GM10266 (cell line): ENCODE measurements around the gene KDM4C.

Source experiments
- DNase-seq: peaks from one replicate; pipeline ENCODE4 v3.0.0; 2012; ENCODE audit errors: extremely low spot score
- TF ChIP-seq, protein P1 (sequence below): IDR thresholded peaks from 2 replicates; pipeline ENCODE4 v1.5.1; 2012; ENCODE audit warnings: mild to moderate bottlenecking, low read depth; ENCODE audit not compliant: control insufficient read depth, insufficient read depth; ENCODE audit errors: missing control alignments

Gene KDM4C

GRCh38 chr9:6968271-6968670 lies 210.5 kb downstream of the KDM4C start:
- TF ChIP-seq, protein P1, sequence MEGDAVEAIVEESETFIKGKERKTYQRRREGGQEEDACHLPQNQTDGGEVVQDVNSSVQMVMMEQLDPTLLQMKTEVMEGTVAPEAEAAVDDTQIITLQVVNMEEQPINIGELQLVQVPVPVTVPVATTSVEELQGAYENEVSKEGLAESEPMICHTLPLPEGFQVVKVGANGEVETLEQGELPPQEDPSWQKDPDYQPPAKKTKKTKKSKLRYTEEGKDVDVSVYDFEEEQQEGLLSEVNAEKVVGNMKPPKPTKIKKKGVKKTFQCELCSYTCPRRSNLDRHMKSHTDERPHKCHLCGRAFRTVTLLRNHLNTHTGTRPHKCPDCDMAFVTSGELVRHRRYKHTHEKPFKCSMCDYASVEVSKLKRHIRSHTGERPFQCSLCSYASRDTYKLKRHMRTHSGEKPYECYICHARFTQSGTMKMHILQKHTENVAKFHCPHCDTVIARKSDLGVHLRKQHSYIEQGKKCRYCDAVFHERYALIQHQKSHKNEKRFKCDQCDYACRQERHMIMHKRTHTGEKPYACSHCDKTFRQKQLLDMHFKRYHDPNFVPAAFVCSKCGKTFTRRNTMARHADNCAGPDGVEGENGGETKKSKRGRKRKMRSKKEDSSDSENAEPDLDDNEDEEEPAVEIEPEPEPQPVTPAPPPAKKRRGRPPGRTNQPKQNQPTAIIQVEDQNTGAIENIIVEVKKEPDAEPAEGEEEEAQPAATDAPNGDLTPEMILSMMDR = no peak
- no peak for DNase-seq

GRCh38 chr9:6969805-6970204 lies 212.0 kb downstream of the KDM4C start:
- TF ChIP-seq, protein P1 = no peak
- no peak for DNase-seq

- no peak for DNase-seq
- TF ChIP-seq, protein P1 = no peak
These were observed 215.3 kb downstream of the KDM4C start for GRCh38 chr9:6973089-6973488.

DNA sequence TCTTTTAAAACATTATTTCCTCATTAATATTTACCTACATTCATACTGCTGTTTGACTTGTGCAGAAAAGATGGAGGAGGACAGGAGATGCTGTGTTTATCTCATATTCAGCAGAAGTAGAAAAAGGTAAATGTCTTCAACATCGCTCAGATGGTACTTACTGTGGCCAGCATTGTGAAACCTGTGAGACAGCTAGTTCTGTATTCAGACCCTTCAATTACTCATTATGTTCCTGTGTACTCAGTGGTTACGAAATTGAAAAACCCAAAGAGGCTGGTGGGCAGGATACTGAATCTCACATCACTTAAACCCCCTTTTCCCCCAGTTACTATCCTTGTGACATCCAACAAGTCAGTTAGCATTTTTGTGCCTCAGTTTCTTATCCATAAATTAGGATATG lies 216.0 kb downstream of the KDM4C start:
- DNase-seq = peak; percentile 61
- TF ChIP-seq, protein P1 = no peak

GRCh38 chr9:6975198-6975597 lies 217.4 kb downstream of the KDM4C start:
- no peak for DNase-seq
- TF ChIP-seq, protein P1 = no peak

DNA sequence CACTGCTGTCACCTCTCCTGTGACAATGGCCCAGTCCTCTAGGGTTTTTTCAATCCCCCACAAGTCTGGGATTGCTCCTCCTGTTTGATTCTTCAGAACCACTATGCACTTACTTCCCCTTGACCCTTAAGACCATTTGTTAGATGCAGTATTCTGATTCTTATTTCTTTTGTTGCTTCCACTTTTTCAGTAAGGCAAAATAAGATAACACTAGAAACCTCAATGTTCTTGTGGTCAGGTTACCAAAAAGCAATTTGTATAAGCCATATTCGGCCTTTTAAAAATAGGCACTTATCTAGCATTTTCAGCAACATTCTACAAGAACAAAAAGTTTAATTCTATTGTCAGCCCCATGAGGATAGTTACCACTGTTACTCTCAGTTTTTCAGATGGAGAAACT lies 220.0 kb downstream of the KDM4C start:
- DNase-seq = no peak
- TF ChIP-seq, protein P1 = no peak

DNA sequence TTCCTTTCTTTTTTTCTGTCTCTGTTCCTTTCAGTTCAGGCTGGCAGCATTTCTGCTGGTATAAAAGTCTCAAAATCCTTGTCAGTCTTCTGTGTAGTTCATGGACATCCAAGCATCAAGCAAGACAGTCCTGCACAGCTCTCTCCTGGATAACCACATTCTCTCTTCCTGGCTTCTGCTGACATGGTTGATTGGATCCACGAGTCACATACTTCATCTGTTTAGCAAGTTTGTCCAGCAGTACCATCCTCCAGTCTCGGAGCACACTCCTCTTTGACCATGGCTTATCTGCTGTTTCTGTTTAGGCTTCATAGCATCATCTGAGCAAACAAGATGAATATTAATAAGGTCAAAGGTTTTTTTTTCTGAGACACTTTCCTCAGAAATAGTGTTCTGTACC lies 220.8 kb downstream of the KDM4C start:
- TF ChIP-seq, protein P1 = no peak
- DNase-seq = no peak
